H1 (cell line): Measurements from ENCODE around the gene SPI1. TPM values are rescaled to one million over a fixed set of nuclear protein-coding genes. Genes with fewer than 3 reads are reported as not detected.

Experiments
- CTCF ChIA-PET: fragments of 300-600 bp; sonication (Branson Sonifier 250); formaldehyde crosslinking; loops from one replicate; lab custom pipeline; 2021; ENCODE audit not compliant: partially characterized antibody; lab: Charles Lee
- POLR2A ChIA-PET: fragments of 300-600 bp; sonication (Branson Sonifier 250); formaldehyde crosslinking; loops from one replicate; lab custom pipeline; 2021; ENCODE audit warnings: inconsistent platforms; ENCODE audit not compliant: partially characterized antibody; lab: Charles Lee
- DNase-seq, 2 experiments: peaks; one replicate each; pipeline versions ENCODE4 v3.0.0 to v3.0.0-alpha.2; 2010 to 2022; ENCODE audit warnings: low spot score in 2 of 2, low read depth in 1 of 2, mixed read lengths in 1 of 2
- FAIRE-seq: peaks from 2 replicates; lab custom pipeline; 2011; peaks lifted over from hg19 to GRCh38; lab: Jason Lieb, UNC
- H2AFZ ChIP-seq: 2 replicates; pipeline ENCODE4 v1.8.1; 2012; ENCODE audit warnings: low read length, inconsistent platforms
- H2AK5ac ChIP-seq: 2 replicates; pipeline ENCODE4 v1.6.1; 2013; ENCODE audit warnings: low read depth, low read length
- H2BK120ac ChIP-seq: replicated peaks from 2 replicates; pipeline ENCODE3; 2013; ENCODE audit warnings: low read depth, low read length, inconsistent platforms
- H2BK12ac ChIP-seq: 2 replicates; pipeline ENCODE4 v1.6.1; 2013; ENCODE audit warnings: low read depth, low read length
- H2BK15ac ChIP-seq: 2 replicates; pipeline ENCODE4 v1.6.1; 2013; ENCODE audit warnings: low read length
- H2BK20ac ChIP-seq: 2 replicates; pipeline ENCODE4 v1.6.1; 2013; ENCODE audit warnings: low read length
- H2BK5ac ChIP-seq: 2 replicates; pipeline ENCODE4 v1.6.1; 2013; ENCODE audit warnings: low read depth, low read length
- H3K14ac ChIP-seq: 2 replicates; pipeline ENCODE4 v1.6.1; 2013; ENCODE audit warnings: inconsistent platforms; ENCODE audit not compliant: insufficient read length
- H3K18ac ChIP-seq: 2 replicates; pipeline ENCODE4 v1.6.1; 2013; ENCODE audit warnings: low read length; ENCODE audit errors: extremely low read depth
- H3K23ac ChIP-seq: 2 replicates; pipeline ENCODE4 v1.6.1; 2013; ENCODE audit warnings: inconsistent platforms; ENCODE audit not compliant: insufficient read length
- H3K23me2 ChIP-seq: 2 replicates; pipeline ENCODE4 v1.6.1; 2013; ENCODE audit warnings: low read depth, low read length
- H3K27ac ChIP-seq: 2 replicates; pipeline ENCODE4 v1.6.1; 2011; ENCODE audit warnings: low read depth, low read length, inconsistent platforms
- H3K27me3 ChIP-seq, 4 experiments: replicated peaks in 1 of 4; 1 replicate in 1 of 4; 2 replicates in 3 of 4; pipeline versions ENCODE4 v1.6.1 to v1.8.1; 2011 to 2013; ENCODE audit warnings: low read length in 3 of 4, mild to moderate bottlenecking in 3 of 4, inconsistent platforms in 2 of 4, mixed read lengths in 2 of 4, moderate library complexity in 1 of 4; ENCODE audit not compliant: control insufficient read depth in 3 of 4, insufficient read depth in 3 of 4; ENCODE audit errors: extremely low read depth in 1 of 4
- H3K36me3 ChIP-seq, 4 experiments: 2 replicates each; pipeline versions ENCODE4 v1.6.1 to v1.8.1; 2011 to 2013; ENCODE audit warnings: mild to moderate bottlenecking in 4 of 4, low read length in 3 of 4, moderate library complexity in 2 of 4, control low read depth in 1 of 4, inconsistent platforms in 1 of 4; ENCODE audit not compliant: insufficient read depth in 4 of 4, control insufficient read depth in 2 of 4
- H3K4ac ChIP-seq: replicated peaks from 2 replicates; pipeline ENCODE3; 2013; ENCODE audit warnings: low read length, low read depth, mixed read lengths, inconsistent platforms; ENCODE audit not compliant: insufficient read length
- H3K4me1 ChIP-seq, 4 experiments: replicated peaks in 1 of 4; 1 replicate in 1 of 4; 2 replicates in 3 of 4; pipeline versions ENCODE4 v1.6.1 to v1.8.1; 2011 to 2013; ENCODE audit warnings: low read length in 3 of 4, inconsistent platforms in 2 of 4, mixed read lengths in 1 of 4; ENCODE audit not compliant: insufficient read depth in 4 of 4, control insufficient read depth in 3 of 4
- H3K4me2 ChIP-seq, 2 experiments: 2 replicates each; pipeline versions ENCODE4 v1.6.1 to v1.8.1; 2011 to 2013; ENCODE audit warnings: low read depth in 2 of 2, low read length in 2 of 2, control low read depth in 1 of 2, inconsistent platforms in 1 of 2, mild to moderate bottlenecking in 1 of 2; ENCODE audit not compliant: insufficient read depth in 1 of 2
- H3K4me3 ChIP-seq, 4 experiments: fragments of 200-600, 300-600 bp in 1 of 4; sonication (generic), shearing (Covaris generic), sonication (Bioruptor Twin) in 1 of 4; 2 replicates each; pipeline versions ENCODE4 v1.5.1 to v1.8.1; 2011 to 2016; ENCODE audit warnings: low read length in 4 of 4, low read depth in 3 of 4, control low read depth in 2 of 4, inconsistent platforms in 2 of 4, mild to moderate bottlenecking in 2 of 4, mixed read lengths in 1 of 4, moderate library complexity in 1 of 4; ENCODE audit not compliant: insufficient read depth in 2 of 4; ENCODE audit errors: extremely low read depth in 1 of 4
- H3K56ac ChIP-seq: replicated peaks from 2 replicates; pipeline ENCODE3; 2013; ENCODE audit warnings: low read depth, mild to moderate bottlenecking, mixed read lengths, low read length, inconsistent platforms; ENCODE audit not compliant: insufficient read length
- H3K79me1 ChIP-seq: 2 replicates; pipeline ENCODE4 v1.6.1; 2013; ENCODE audit warnings: low read depth, low read length, control low read depth
- H3K79me2 ChIP-seq, 2 experiments: 2 replicates each; pipeline versions ENCODE4 v1.6.1 to v1.8.1; 2012 to 2013; ENCODE audit warnings: low read length in 2 of 2, mild to moderate bottlenecking in 2 of 2, inconsistent platforms in 1 of 2; ENCODE audit not compliant: insufficient read depth in 2 of 2, control insufficient read depth in 1 of 2
- H3K9ac ChIP-seq, 4 experiments: replicated peaks in 1 of 4; 1 replicate in 1 of 4; 2 replicates in 3 of 4; pipeline versions ENCODE4 v1.6.1 to v1.8.1; 2011 to 2013; ENCODE audit warnings: low read depth in 3 of 4, low read length in 3 of 4, control low read depth in 2 of 4, mild to moderate bottlenecking in 2 of 4, moderate library complexity in 2 of 4, inconsistent platforms in 1 of 4; ENCODE audit errors: extremely low read depth in 1 of 4
- H3K9me3 ChIP-seq, 2 experiments: 2 replicates each; pipeline versions ENCODE4 v1.6.1 to v1.8.1; 2012 to 2013; ENCODE audit warnings: mild to moderate bottlenecking in 2 of 2, moderate library complexity in 2 of 2, control low read depth in 1 of 2, inconsistent platforms in 1 of 2, low read depth in 1 of 2, low read length in 1 of 2, mixed read lengths in 1 of 2; ENCODE audit not compliant: insufficient read depth in 2 of 2
- H4K20me1 ChIP-seq, 2 experiments: replicated peaks in 1 of 2; 2 replicates each; pipeline versions ENCODE3 to v1.8.1; 2011 to 2013; ENCODE audit warnings: inconsistent platforms in 2 of 2, low read length in 2 of 2, mild to moderate bottlenecking in 1 of 2; ENCODE audit not compliant: insufficient read depth in 2 of 2, control insufficient read depth in 1 of 2
- H4K5ac ChIP-seq: 2 replicates; pipeline ENCODE4 v1.6.1; 2013; ENCODE audit warnings: low read length, low read depth, mixed read lengths, inconsistent platforms; ENCODE audit not compliant: insufficient read length
- H4K8ac ChIP-seq: 2 replicates; pipeline ENCODE4 v1.8.0; 2013; ENCODE audit warnings: mild to moderate bottlenecking, moderate library complexity, low read length, inconsistent platforms; ENCODE audit not compliant: insufficient read depth; ENCODE audit errors: extremely low read depth
- H4K91ac ChIP-seq: replicated peaks from 2 replicates; pipeline ENCODE3; 2013; ENCODE audit warnings: low read length, mixed read lengths, inconsistent platforms; ENCODE audit not compliant: insufficient read length
- CEBPB ChIP-seq: IDR thresholded peaks from 2 replicates; pipeline ENCODE4 v1.6.1; 2012; ENCODE audit warnings: low read depth, low read length
- CTCF ChIP-seq, 3 experiments: IDR thresholded peaks; 1 replicate in 2 of 3; 2 replicates in 1 of 3; pipeline versions ENCODE4 v1.5.1 to v1.6.1; 2011; ENCODE audit warnings: low read length in 3 of 3, mild to moderate bottlenecking in 3 of 3, inconsistent platforms in 2 of 3, low read depth in 1 of 3, moderate library complexity in 1 of 3; ENCODE audit not compliant: insufficient read depth in 1 of 3; ENCODE audit errors: control extremely low read depth in 1 of 3
- EZH2 ChIP-seq: fragments of 200-600 bp; sonication (generic); IDR thresholded peaks from 2 replicates; pipeline ENCODE4 v1.7.1; 2012; ENCODE audit warnings: low read depth, mild to moderate bottlenecking, moderate library complexity, low read length, inconsistent platforms; ENCODE audit not compliant: severe bottlenecking
- GABPA ChIP-seq: IDR thresholded peaks from 2 replicates; pipeline ENCODE4 v1.6.1; 2011; ENCODE audit warnings: mild to moderate bottlenecking, low read length, moderate library complexity, borderline replicate concordance; ENCODE audit not compliant: insufficient read depth
- MAX ChIP-seq: IDR thresholded peaks from 2 replicates; pipeline ENCODE4 v1.6.1; 2012; ENCODE audit warnings: inconsistent platforms
- POLR2A ChIP-seq, 2 experiments: IDR thresholded peaks; 1 replicate in 1 of 2; 2 replicates in 1 of 2; pipeline ENCODE4 v1.6.1; 2011; ENCODE audit warnings: low read depth in 2 of 2, low read length in 2 of 2, mild to moderate bottlenecking in 2 of 2; ENCODE audit errors: control extremely low read depth in 1 of 2
- RAD21 ChIP-seq, 2 experiments: IDR thresholded peaks in 1 of 2; conservative IDR thresholded peaks in 1 of 2; 2 replicates each; pipeline ENCODE4 v1.6.1; 2011; ENCODE audit warnings: low read depth in 2 of 2, low read length in 2 of 2, improper control_type of control experiment in 1 of 2, inconsistent platforms in 1 of 2, mild to moderate bottlenecking in 1 of 2, moderate library complexity in 1 of 2
- WGBS, 2 experiments: shearing (Covaris generic) in 1 of 2; methylation state at CpG; one replicate each; pipeline versions ENCODE4 v1.1.6 to v1.1.7; 2013 to 2015; ENCODE audit warnings: low lambda C conversion rate in 2 of 2, mixed read lengths in 2 of 2, inconsistent platforms in 1 of 2, low coverage in 1 of 2, missing lambda C conversion rate in 1 of 2; ENCODE audit not compliant: insufficient replicate concordance in 2 of 2, insufficient coverage in 1 of 2, insufficient read length in 1 of 2; ENCODE audit errors: extremely low coverage in 1 of 2, missing lambda C conversion rate in 1 of 2; 5-methylcytosine and 5-hydroxymethylcytosine counted together
- polyA plus RNA-seq, 7 experiments: library from polyadenylated mRNA; depleted of rRNA in 3 of 7; stranded (reverse) in 5 of 7; unstranded in 2 of 7; fragments of >200 nt in 5 of 7; fragments of 200-250 nt in 2 of 7; gene quantifications; 1 replicate in 5 of 7; 2 replicates in 1 of 7; 4 replicates in 1 of 7; pipeline versions ENCODE4 v1.2.1 to v1.2.3, GENCODE V29; 2011 to 2013; ENCODE audit warnings: missing spikeins in 2 of 7, mixed read lengths in 2 of 7
- total RNA-seq: library from RNA; stranded (reverse); fragmentation: NEBNext Ultra II Directional; extraction: Animal tissue kit (Norgen Biotek cat#: 25700); gene quantifications from 2 replicates; pipeline ENCODE4 v1.2.1, GENCODE V29; 2021

The SPI1 gene
- total and polyA plus RNA-seq, 2 of the 8 experiments (the other 6 are each of a cell fraction or from before 2014, with no cell fraction given), result 0.12 TPM; not detected in 1

DNA sequence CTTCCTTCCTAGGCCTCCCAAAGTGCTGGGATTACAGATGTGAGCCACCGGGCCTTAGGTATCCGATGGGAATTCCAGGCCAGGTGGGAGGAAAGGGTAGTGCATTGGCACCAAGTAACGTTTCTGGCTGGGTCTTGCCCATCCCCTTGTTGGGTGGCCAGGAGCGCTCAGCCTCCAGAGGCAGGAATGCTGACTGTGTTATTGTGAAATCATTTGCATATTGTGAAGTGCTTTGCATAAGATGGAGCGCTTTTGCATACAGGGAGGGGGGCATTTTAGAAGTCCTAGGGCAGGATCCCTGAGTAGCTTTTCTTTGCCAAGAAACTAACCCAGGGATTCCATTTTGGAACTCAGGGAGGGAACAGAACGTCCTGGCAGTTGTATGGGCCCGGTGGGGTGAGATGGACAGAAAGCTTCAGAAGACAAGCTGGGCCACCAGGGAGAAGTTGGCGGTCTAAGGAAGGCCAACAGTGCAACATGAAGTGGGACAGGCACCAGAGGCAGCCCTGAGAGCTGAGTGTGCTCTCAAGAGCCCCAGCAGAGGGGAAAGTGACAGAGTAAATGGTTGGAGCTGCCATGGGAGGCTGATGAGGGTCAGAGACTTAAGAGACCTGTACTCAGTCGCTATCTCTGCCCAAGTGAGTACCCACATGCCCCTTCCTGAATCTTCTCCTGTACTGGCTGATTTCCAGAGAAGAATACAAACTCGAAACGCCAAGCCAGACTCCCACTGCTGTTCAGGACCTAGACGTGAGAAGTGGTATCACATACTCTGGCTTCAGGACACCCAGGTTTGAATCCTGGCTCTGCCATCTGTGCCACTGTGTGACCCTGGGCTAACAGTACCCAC is 28.8 kb upstream of the SPI1 start:
- Histone ChIP-seq H3K23me2 (peaks cover 11% of the 10 kb centered on the region), H2BK15ac (peak overlapping the region; percentile 74; the same call in 1 of the 2 replicates), H2AK5ac (peak overlapping the region; percentile 95), H4K8ac (peak overlapping the region; percentile 7; the same call in 1 of the 2 replicates), H3K4me3 (peak overlapping the region; percentile 52 to 79 (median 68)), H3K79me1 (no peaks in the 10 kb centered on the region), H4K20me1 (no peaks in the 10 kb centered on the region), H3K9ac (peak overlapping the region in 3 of 4 experiments; percentile 48 to 66 (median 61); a peak in 5 of 7 replicates), H3K56ac (peak overlapping the region; percentile 13), H3K9me3 (no peaks in the 10 kb centered on the region), H2BK5ac (peak overlapping the region; percentile 88), H3K79me2 (no peaks in the 10 kb centered on the region; a peak in 1 of 4 replicates), H3K27me3 (no peaks in the 10 kb centered on the region), H2BK120ac (no peak overlapping the region), H3K23ac (no peak overlapping the region), H3K18ac (peak overlapping the region; percentile 95), H3K4me2 (peak overlapping the region; percentile 81 to 91), H3K4ac (peak overlapping the region; percentile 88), H3K14ac (no peak overlapping the region), H4K5ac (peak overlapping the region; percentile 42), H3K4me1 (peaks cover 5 to 13% (median 9%) of the 10 kb centered on the region in 4 experiments), H3K36me3 (no peaks in the 10 kb centered on the region), H4K91ac (peak overlapping the region; percentile 38), H3K27ac (peak overlapping the region; percentile 86; the same call in 1 of the 2 replicates), H2AFZ (0 out of 2 replicates have a peak overlapping the region, but pooled peaks have one; percentile 31), H2BK12ac (peak overlapping the region; percentile 92), H2BK20ac (peak overlapping the region; percentile 95; the same call in 1 of the 2 replicates)
- POLR2A ChIA-PET, result interaction anchor here (0.8 to 12.8 kb wide), 11 partner anchors 9 to 220 kb away, joined by 3 to 140 read pairs (median 4); partner anchors contain the start of genes C1QTNF4, PSMC3 and SPI1
- FAIRE-seq (no peak), DNase-seq (no peak)
- WGBS, 2 experiments, result 61% methylated on average over 12 of the region's 12 CpGs; no CpG with 5 or more reads in 1 of the 2 experiments
- CTCF ChIA-PET, result interaction anchor here (0.6 to 2.3 kb wide), 19 partner anchors 8 to 166 kb away, joined by 3 to 21 read pairs (median 3); no protein-coding TSS in a partner anchor
- TF ChIP-seq CTCF (IDR thresholded peaks at IDR 0.05; ENCODE audit: control extremely low read depth in 1 of 3, insufficient read depth in 1 of 3, low read depth in 1 of 3, low read length in 3 of 3), result peak; percentile 7 to 24 (median 19); a peak in 3 of 4 replicates
- no peak for TF ChIP-seq MAX
- TF ChIP-seq EZH2, result no peak
- TF ChIP-seq GABPA, result no peak
- peak in 1 of 2 experiments; percentile 11; a peak in 1 of 4 replicates for TF ChIP-seq RAD21 (IDR thresholded peaks at IDR 0.05 in 1 of 2, conservative IDR thresholded peaks at IDR 0.05 in 1 of 2; ENCODE audit: low read depth in 2 of 2, low read length in 2 of 2)
- no peak; a peak in 1 of 3 replicates for TF ChIP-seq POLR2A (IDR thresholded peaks at IDR 0.05; ENCODE audit: control extremely low read depth in 1 of 2, low read depth in 2 of 2, low read length in 2 of 2)
- TF ChIP-seq CEBPB, result peak; percentile 83
